HG03039 (cell line): ENCODE measurements around the gene TUBGCP2.
"Not testable (repeated sequence)": the region's sequence is repeated elsewhere in the genome, so short reads cannot be mapped to it uniquely, and the experiment has no call there.

ENCODE experiments used
- ATAC-seq: cut with Tn5 transposase; IDR thresholded peaks from one replicate; pipeline ENCODE4 v1.9.1; 2021; ENCODE audit warnings: mild to moderate bottlenecking, moderate library complexity; ENCODE audit not compliant: unreplicated experiment

Gene TUBGCP2

GRCh38 chr10:133326745-133327650, 18.3 kb upstream of the TUBGCP2 start:
- ATAC-seq, result no peak

- ATAC-seq, result no peak
These were observed 17.5 kb upstream of the TUBGCP2 start for GRCh38 chr10:133326223-133326551.

DNA sequence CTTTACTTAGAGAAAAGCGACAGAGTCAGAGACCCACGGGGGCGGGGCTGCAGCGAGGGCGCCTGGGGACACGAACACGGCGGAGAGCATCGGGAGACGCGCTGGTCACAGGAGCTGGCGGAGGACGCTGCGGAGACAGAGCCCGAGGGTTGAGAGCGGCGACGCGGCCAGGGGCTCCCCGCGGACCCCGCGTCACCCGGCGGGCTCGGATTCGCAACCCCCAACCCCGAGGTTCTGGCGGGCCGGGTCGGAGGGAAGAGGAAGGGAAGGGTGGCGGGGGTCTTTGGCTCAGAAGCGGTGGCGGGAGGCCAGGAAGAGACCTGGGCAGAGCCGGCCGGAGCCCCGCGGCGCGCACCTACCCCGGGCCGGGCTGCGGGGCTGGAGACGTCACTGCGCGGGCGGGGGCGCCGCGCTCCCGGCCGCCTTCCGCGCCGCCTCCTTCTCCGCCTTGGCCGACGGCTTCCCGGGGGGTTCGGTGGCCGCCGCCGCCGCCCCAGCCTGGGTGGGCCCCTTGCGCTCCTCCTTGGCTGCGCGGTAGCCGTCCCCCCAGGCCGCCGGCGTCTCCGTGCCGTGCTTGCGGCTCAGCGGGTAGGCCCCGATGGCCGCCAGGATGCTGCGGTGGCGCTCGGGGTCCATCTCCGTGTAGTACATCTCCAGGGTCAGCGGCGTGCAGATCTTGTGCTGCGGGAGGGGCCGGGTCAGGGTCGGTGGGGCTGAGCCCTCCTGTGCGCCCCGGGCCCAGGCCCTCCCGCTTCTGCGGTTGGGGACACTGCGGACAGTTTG, 17.0 kb upstream of the TUBGCP2 start:
- no peak for ATAC-seq

DNA sequence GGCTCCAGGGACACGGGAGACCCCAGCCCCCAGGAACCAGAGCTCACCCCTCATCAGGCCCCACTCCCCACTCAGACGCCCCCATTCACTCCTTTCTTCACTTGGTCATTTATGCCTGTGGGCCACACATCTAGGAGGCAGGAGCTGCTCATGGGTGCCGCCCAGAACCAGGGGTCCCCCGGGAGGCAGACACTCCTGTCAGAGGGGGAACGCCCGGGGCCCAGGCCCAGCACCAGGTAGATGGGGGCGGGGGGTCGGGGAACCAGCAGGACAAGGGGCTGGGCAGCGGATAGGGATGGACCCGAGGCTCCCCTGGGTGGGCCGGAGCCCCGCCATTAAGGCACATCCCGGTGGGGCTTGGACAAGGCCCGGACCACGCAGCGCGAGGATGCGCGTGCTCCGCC, 16.2 kb upstream of the TUBGCP2 start:
- ATAC-seq, result no peak

GRCh38 chr10:133324198-133324792, 15.6 kb upstream of the TUBGCP2 start:
- ATAC-seq, result no peak

DNA sequence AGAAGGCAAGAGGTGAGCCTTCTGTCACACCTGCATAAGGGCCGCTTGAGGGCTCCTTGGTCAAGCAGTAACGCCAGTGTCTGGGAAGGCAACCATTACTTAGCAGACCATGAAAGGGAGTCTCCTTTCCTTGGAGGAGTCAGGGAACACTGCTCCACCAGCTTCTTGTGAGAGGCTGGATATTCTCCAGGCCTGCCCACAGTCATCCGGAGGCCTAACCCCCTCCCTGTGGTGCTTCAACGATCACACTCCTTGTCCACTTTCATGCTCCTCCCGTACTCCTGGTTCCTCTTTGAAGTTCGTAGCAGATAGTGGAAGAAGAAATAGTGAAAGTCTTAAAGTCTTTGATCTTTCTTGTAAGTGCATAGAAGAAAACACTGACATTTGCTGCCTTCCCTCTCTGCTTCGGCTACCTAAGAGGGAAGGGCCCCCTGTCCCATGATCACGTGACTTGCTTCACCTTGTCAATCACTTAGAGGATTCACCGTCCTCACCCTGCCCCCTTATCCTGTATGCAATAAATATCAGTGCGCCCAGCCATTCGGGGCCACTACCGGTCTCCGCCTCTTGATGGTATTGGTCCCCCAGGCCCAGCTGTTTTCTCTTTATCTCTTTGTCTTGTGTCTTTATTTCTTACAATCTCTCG, 13.5 kb upstream of the TUBGCP2 start:
- ATAC-seq, result not testable (repeated sequence)

- not testable (repeated sequence) for ATAC-seq
These were observed 12.3 kb upstream of the TUBGCP2 start for GRCh38 chr10:133320852-133321422.

DNA sequence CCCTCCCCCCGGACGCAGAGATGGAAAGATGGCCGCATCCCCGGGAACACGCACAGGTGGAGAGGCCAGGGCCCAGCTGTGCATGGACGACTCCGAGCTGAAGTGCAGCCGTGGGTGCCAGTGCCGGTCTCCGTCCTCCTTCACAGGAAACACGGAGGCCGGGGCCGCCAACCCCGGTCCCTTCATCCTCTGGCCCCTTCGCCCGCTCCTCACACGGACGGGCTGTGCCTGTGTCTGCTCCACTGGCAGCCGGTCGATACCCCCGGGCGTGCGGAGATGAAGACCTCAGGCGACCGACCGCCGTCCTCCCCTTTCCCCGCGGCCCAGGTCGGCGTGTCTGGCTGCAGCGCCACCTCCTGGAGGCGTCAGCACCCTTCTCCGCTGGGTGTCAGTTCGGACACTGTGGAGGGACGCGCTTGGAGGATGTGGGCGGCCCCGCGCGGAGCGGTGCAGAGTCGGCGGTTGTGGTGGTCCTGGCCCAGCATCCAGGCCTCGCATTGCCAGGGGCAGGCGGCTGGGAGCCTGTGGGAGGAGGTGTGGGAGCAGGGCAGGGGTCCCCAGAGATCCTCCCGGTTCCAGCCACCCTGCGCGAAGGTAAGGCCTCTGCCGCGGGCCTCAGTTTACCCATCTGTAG, 9.9 kb upstream of the TUBGCP2 start:
- no peak for ATAC-seq

GRCh38 chr10:133316732-133317131, 8.1 kb upstream of the TUBGCP2 start:
- ATAC-seq, result no peak

DNA sequence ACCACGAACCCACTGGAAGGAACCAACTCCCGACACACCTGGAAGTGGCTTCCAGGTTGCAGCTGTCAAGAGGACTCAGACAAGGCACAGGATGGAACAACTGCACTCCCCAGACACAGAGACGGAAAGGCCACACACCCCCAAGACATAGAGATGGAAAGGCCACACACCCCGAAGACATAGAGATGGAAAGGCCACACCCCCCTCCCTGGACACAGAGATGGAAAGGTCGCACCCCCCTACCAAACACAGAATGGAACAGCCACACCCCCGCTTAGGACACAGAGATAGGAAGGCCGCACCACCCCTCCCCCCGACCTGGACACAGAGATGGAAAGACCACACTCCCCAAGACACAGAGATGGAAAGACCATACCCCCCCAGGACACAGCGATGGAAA, 7.6 kb upstream of the TUBGCP2 start:
- no peak for ATAC-seq

GRCh38 chr10:133315847-133316246, 7.2 kb upstream of the TUBGCP2 start:
- no peak for ATAC-seq

DNA sequence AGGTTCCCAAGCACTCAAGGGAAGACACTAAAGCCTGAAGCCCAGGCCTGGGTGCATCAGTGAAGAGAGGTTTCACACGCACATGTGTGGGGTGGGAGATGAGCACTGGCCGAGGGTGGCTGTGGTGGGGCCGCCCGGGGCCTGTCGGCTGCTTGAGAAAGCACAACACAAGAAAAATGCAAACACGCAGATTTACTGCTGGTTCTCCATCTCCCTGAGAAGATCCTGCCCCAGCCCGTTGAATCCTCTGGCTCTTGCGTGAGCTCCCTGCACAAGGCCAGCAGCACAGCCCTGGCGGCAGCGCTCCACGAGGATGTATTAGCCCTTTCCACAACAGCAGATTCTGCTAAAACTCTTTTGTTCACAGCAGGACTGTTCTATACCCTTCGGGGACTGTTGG, 6.2 kb upstream of the TUBGCP2 start:
- no peak for ATAC-seq

DNA sequence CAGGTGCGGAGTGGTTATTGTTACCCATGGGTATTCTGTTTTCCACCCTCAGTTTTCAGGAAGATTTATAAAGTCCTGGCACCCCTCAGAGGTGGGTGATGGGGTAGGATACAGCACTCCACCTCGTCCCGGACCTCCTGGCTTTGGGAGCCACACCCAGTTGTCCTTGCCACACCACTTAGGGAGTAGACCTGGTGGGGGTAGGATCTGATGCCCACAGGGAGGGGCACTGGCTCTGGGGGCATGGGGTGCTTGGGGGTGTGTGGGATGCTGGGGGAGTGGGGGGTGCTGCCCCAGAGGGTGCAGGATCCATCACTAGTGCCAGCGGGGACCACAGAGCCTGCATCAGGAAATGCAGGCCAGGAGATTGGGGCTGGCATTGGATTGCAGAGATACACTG, 4.5 kb upstream of the TUBGCP2 start:
- no peak for ATAC-seq

- ATAC-seq, result no peak
These were observed 4.1 kb upstream of the TUBGCP2 start for GRCh38 chr10:133312769-133313145.

DNA sequence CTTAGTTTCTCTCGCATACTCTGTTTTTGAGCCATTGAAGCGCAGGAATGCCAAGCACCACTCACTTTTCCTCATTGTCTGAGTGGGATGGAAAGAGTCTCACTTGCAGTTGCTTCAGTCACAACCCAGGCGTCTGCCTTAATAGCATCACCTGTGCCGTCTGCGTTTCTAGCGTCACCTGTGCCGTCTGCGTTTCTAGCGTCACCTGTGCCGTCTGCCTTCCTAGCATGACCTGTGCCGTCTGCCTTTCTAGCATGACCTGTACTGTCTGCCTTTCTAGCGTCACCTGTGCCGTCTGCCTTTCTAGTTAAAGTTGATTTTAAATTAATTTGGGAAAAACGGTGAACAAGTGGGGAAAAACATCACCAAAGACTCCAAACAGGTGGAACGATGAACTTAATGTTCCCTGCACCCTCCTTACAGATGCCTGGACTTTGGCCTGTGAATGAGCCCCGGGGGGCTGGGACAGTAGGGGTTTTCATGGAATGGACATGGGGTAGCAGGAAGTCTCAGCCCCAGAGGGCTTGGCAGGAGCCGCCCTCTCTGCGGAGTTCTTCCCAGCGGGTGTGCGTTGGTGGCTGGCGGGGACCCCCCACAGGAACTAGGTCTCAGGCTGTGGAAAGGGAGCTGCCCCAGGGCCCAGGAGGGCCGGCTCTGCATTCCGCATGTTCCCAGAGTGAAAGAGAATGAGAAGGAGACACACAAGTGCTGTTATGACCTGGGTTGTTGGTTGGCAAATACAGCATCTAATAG, 3.5 kb upstream of the TUBGCP2 start:
- no peak for ATAC-seq

DNA sequence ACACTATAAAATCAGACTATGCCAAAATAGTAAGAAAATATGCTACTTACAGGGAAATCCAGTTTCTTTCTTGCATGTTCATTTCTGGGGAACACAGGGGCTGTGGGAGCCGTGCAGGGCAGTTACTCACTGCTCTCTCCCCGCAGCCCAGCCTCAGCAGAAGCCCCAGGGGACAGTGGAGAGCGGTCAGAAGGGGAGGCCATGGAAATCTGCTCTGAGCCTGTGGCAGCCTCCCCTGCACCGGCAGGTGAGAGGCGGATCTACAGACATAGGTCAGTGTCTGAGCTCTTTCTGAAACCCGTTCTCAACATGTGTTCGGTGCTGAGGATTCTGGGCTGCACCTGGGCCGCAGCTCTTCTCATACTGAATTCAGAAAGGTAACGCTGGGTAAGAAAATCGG, 2.9 kb upstream of the TUBGCP2 start:
- ATAC-seq, result no peak

DNA sequence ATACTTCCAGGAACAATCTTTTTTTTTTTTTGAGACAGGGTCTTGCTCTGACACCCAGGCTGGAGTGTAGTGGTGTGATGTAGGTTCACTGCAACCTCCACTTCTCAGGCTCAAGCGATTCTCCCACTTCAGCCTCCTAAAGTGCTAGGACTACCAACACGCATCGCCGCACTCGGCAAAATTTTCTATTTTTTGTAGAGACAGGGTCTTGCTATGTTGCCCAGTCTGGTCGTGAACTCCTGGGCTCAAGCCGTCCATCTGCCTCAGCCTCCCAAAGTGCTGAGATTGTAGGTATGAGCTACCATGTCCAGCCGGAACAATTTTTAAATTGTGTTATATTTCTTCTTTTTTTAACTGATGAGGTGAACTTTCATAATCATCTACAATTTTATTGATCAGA, 2.1 kb upstream of the TUBGCP2 start:
- no peak for ATAC-seq

DNA sequence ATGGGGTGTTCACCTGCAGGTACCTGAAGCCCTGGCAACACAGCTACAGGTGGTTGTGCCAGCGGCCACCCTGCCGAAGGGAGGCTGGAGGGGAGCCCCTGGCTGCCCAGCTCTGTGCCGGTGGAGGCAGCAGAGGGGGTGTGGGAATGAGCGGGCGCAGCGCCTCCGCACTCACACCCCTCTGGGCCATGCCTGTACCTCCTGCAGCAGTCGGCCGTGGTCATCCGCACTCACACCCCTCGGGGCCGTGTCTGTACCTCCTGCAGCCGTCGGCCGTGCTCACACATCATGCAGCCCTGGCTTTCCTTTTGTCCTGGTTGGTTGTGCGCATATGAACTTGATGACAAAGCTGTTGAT, 1.7 kb upstream of the TUBGCP2 start:
- ATAC-seq, result no peak

GRCh38 chr10:133309720-133310398, 1.2 kb upstream of the TUBGCP2 start:
- ATAC-seq, result no peak
